HG02938 (cell line): ENCODE measurements around the gene SLC10A4.

ENCODE experiments used
- ATAC-seq: cut with Tn5 transposase; IDR thresholded peaks from one replicate; pipeline ENCODE4 v1.9.1; 2021; ENCODE audit warnings: mild to moderate bottlenecking, moderate library complexity; ENCODE audit not compliant: unreplicated experiment

The SLC10A4 gene

DNA sequence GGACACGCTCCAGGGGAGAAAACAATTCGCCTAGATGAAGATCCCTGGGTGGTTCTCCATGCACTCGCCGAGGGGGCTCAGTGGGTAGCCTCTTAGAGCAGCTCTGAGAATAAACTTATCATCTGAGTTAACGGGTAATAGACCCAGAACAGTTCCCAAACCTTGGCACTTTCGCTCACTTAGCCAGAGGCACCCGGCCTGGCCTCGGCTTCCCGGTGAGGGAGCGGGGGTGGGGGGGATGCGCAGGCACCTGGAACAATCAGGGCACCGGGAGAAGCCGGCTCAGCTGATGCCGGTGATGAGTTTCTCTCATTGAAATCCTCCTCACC, 6.5 kb downstream of the SLC10A4 start:
- no peak for ATAC-seq

DNA sequence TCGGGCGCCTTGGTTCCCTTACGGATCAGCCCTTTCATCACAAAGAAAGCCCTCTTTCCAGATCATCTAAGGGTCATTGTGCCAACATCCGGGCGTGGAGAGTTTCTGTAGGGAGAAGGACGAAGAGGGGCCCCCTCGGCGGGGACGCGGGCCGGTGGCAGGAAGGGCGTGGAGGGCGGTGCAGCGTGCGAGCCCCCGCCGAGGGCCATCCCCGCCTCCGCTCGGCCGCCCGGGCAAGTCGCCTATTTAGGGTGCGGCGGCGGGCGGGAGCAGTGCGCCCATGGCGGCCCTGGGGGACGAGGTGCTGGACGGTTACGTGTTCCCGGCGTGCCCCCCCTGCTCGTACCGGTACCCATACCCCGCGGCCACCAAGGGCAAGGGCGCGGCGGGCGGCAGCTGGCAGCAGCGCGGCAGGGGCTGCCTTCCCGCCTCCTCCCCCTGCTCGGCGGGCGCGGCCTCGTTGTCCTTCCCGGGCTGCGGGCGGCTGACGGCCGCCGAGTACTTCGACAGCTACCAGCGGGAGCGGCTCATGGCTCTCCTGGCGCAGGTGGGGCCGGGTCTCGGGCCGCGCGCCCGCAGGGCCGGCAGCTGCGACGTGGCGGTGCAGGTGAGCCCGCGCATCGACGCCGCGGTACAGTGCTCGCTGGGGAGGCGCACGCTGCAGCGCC, 7.0 kb downstream of the SLC10A4 start, which contains the start of gene ZAR1:
Gene ZAR1 (plus strand): TSS at position 241 of the 668 bp plus-strand sequence. CDS start 40 bp downstream, at position 281.
- no peak for ATAC-seq

DNA sequence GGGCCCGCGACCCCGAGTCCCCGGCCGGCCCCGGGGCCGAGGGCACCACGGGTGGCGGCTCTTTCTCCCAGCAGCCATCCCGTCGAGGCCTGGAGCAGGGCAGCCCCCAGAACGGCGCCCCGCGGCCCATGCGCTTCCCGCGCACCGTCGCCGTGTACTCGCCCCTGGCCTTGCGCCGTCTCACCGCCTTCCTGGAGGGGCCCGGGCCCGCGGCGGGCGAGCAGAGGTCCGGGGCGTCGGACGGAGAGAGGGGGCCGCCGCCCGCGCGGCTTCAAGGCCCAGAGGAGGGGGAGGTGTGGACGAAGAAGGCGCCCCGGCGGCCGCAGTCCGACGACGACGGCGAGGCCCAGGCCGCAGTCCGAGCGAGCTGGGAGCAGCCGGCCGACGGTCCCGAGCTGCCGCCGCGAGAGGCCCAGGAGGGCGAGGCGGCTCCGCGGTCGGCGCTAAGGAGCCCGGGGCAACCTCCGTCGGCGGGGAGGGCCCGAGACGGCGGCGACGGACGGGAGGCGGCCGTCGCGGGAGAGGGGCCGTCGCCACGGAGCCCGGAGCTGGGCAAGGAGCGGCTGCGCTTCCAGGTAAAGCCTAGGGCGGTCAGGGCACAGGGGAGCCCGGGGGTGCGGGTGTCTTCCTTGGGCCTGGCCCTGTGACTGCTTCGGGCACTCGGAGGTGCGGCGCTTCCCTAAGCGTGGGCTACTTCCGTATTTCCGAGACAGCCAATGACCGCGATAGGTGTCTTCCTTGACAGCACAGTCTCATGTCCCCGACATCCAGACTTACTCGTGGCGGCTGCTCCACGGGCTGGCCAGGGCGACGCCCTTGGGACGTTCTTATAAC, 7.8 kb downstream of the SLC10A4 start:
- no peak for ATAC-seq

DNA sequence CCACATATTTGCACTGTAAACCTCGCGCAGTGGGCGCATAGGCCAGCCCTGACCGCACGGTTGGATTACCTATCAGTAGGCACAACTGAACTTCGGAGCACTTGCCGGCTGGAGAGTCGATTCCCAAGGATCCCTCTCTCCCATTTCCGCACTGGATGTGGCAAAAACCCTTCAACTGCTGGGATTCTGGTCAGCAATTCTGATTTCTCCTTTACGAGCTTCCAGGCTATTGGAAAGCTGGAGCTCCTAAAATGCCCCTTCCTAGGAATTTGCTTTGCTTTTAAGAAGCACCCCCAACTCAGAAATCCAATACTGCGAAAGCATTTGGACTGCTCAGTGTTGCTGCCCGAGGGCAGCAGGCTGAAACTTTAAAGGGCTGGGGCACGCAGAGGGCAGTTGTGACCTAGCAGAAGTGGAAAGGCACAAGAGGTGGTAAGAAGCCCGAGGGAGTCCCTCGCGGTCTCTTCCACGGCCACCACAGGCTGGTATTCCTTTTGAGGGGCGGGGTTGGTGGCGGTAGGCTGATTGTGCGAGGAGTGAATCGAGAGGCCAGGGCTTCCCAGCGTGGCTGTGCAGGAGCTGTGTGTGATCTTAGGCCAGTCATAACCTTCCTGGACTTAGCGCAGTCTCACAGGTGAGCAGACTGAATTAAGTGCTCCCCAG, 8.5 kb downstream of the SLC10A4 start:
- ATAC-seq: no peak

DNA sequence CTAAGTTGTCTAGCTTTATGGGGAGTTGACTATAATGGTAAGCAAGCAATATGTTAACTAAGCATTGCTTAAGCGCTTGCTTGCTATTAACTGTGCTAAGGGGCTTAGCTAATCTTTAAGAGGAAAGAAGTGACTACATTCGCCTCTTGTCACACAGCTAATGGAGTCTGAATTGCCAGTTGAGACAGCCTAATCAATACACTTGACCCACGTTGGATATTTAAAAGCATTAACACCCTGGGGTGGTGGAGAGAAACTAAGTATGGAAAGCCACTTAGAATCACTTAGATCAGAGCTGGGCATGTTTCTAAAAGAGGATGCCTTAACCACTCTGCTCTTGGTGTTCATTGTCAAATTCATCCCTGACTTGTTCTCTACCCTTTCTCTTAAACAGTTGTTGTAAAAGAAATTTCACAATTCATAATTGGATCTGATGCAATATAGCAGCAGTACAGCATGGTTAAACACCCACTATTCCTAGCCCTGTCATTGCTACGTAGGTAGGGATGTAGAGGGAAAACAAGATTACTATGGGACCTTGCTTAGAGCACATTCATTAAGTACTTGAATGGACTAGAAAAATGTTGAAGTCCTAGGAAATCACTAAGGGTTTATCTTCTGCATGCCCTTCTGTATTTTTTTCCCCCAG, 10.4 kb downstream of the SLC10A4 start:
- no peak for ATAC-seq

DNA sequence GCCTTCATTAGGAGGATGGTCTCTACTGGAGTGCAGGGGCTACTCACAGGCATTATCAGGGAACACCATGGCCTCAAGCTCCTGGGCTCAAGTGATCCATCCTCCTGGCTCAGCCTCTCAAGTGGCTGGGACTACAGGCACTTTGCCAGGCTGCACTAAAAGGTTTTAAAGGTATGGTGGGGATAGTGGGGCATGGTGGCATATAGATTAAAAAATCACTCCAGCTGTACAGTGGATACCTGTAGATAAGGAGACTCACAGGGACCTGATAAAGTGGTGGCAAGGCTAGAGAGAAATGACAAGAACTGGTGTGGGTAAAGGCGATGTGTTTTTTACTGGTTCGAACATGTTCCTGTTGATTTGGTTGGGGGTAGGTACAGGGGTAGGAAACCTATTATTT, 12.8 kb downstream of the SLC10A4 start:
- ATAC-seq: no peak

DNA sequence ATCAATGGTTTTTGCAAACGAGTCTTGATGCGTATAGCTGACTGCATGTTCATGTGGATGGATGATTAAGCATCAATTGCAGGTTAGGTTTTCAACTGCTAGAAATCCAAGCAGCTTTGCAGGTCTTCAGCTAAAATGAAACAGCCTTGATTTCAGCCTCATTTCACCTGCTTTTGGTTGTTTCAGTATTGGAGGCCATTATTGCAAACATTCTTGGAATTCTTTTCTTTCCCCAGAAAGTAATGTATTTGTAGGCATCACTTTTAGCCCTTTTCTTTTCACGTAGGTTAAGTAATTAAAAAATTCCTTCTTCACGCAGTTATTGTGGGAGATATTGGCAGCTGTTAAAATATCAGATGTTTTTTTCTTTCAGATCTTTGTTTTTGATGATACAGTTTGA, 15.8 kb downstream of the SLC10A4 start:
- no peak for ATAC-seq

DNA sequence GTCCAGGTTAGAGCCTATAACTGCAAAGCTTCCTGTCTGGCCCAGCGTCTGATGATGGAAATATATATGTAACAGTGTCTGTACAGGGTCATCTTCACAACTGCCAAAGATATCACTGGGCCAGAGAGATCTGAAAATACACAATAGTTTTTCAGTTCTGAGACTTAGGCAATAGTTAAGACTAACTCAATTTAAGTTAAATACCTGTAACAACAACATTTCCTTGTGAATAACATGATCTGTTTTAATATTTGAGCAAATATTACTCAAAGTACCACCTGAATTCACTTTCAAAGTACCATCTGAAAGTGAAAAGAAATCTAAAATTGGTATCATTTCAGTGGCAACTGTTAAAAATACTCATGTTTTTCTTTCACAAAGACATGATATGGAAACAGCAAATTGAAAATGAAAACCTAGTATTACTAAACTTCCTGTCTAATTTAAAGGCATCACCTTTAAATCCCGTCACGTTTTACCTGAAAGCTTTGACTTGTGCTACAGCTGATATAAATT, 16.5 kb downstream of the SLC10A4 start:
- peak; percentile 82 for ATAC-seq

DNA sequence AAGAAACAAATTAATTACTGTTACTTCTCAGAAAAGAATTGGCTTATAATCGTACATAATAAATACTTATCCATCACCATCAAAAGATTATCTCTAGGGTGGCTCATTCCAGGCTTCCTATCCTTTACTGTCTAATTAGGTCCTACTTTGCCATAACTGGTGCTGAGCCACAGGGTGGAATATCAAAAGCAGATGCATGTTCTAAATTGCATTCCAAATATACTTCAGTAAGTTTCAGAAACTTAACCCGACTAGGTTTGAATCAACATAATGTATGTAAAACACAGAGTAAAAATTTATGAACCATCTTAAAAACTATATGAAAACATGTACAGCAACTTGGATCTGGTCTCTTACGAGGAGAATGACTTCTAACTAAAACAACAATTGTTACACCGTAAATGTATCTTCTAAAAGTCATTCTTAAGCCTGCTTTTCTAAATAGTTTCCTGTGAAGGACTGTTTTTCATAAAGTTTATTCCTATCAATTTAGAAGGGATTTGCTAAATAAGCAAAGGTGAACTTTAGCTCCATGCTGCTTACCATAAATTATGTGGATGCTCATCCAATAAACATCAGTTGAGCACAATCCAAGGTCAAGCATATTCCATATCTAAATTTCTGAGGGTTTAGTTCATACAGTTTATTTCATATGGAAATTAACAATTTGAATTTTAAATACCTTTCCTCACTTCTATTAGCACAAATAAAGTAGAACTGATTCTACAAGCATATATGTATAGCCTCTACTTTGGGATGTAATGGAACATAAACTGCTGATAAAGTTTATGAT, 20.3 kb downstream of the SLC10A4 start:
- no peak for ATAC-seq

DNA sequence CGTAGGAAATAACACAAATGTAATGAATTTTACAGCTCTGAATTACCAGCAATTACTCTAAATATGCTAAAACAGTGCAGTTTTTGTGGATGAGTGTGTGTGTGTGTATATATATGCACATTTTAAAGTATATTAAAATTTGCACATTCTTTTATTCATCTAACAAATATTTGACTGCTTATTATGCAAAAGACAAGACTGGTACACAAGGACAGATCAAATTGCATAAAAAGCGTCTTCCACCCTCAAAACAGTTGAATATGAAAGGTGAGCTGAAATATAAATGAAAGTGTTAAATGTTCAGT, 20.8 kb downstream of the SLC10A4 start:
- no peak for ATAC-seq

DNA sequence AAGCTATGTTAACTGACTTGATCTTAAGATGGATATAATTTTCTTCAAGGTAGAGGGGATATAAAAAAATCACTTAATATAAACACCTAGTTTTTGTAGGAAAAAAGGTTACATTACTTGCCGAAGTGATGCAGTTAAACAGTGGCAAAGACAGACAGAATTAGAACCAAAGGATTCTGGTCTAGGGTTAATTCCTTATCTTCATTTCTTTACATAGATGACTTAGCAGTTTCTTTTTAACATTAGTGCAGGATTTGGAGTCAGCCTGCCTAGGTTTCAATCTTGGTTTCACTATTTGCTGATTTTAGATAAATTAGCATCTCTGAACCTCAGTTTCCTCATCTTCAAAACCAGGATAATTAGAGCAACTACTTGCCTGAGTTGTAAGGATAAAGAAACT, 21.2 kb downstream of the SLC10A4 start:
- no peak for ATAC-seq

DNA sequence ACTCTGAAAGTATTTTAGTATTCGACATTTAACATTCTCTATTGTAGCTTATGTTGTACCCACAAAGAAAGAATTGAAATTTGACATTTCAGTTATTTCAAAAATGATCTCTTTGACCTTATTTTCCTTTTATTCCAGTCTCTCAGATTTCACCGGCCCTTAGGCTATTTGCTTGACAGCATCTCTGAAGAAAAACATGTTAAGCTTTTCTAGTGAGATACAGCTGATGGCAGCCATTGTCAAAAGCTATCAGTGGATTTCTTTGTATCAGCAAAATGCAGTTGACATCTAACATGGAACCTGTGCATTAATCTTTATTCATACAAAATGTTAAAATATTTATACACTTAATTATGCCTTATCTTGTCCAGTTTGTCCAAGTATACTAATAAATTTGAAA, 23.6 kb downstream of the SLC10A4 start:
- no peak for ATAC-seq

DNA sequence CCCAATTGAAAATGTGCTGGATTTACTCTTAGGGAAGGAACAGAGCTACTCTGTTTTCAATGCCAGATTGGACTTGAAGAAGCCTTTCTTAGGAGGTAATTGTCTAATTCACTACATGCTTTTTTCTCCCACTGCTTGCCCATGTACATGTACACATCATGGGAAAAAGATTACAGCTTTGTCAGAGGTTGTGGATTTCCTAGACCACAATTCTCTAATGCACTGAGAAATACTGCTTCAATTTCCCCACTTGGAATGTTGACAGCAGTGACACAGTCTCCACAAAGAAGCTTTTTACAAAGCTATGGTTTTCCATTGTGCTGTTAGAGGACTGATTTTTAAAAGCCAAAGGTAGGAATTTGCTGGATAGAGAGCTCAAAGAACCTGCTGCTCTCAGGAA, 26.4 kb downstream of the SLC10A4 start:
- ATAC-seq: no peak

DNA sequence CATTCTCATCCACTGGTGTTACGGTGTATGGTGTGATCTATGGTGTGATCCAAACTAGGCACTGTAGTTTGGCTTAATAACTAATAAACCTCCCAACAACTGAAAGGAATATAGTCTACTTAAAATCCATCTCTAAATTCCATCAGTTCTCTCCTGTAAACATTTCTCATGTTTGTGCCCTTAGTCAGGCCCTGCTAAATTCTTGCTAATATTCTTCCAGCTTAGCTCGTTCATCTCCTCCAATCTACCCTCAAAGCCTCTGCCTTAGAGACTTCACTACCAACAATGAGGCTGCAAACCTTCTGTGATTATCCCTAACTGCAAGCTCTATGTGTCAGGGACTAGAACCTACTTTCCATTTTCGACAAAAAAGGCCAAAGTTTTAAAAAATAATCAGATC, 35.0 kb downstream of the SLC10A4 start:
- ATAC-seq: no peak

DNA sequence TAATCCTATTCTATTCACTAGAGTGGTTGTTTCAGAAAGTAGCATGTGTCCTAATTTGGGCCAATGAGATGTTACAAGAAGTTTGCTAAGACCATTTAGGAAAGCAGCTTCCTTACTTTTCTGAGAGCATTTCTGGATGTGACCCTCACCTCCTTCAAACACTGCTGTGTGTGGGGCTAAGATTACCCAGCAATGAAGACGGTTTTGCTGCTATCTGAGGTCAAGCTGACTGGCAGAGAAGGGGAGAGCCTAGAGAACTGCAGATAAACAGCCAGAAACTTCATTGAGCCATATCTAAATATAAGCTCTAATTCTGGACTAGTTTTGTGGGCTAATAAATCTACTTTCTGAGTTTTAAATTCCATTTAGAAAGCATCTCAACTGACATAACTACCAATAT, 43.3 kb downstream of the SLC10A4 start:
- ATAC-seq: no peak

DNA sequence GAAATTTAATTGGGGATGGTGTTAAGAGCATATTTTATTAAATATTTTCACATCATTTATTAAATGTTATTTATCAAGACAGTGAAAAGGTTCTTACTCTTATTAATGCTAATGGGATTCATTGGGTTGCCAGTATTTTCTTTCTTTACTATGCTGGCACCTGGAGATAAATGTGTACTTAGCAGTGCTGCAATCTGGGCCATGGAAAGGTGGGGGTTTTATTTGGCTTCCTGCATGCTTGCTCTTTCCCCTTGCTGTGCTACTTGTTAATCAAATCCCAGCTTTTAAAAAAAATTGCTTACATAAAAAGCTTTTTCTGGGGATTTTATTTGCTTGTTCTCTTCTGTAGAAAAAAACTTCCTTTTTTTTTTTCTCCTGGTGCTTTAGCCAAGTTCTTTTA, 55.2 kb downstream of the SLC10A4 start:
- ATAC-seq: no peak
